Liver (tissue), 9 donors: ENCODE data around the gene TTC36. TPM values are rescaled to one million over a fixed set of nuclear protein-coding genes. Genes with fewer than 3 reads are reported as not detected.

Experiments
- DNase-seq: peaks from one replicate; pipeline ENCODE4 v3.0.0-alpha.2; 2017; ENCODE audit warnings: low spot score
- H3K27ac ChIP-seq, 2 donors: one replicate each; pipeline ENCODE4 v1.7.0; 2013; ENCODE audit warnings: inconsistent platforms in 2 of 2, low read length in 2 of 2, control low read depth in 1 of 2, low read depth in 1 of 2, mild to moderate bottlenecking in 1 of 2
- H3K27me3 ChIP-seq, 4 donors: one replicate each; pipeline versions ENCODE4 v1.6.1 to v1.7.0; 2013; ENCODE audit warnings: low read length in 3 of 4, inconsistent platforms in 1 of 4, mild to moderate bottlenecking in 1 of 4, moderate library complexity in 1 of 4; ENCODE audit not compliant: control insufficient read depth in 4 of 4, insufficient read depth in 4 of 4
- H3K36me3 ChIP-seq, 4 donors: one replicate each; pipeline versions ENCODE4 v1.6.1 to v1.7.0; 2013; ENCODE audit warnings: low read length in 3 of 4, mild to moderate bottlenecking in 3 of 4, low read depth in 1 of 4, moderate library complexity in 1 of 4; ENCODE audit not compliant: control insufficient read depth in 4 of 4, insufficient read depth in 3 of 4
- H3K4me1 ChIP-seq, 4 donors: one replicate each; pipeline versions ENCODE4 v1.6.1 to v1.7.0; 2013; ENCODE audit warnings: low read length in 3 of 4, mild to moderate bottlenecking in 3 of 4, moderate library complexity in 1 of 4; ENCODE audit not compliant: control insufficient read depth in 4 of 4, insufficient read depth in 4 of 4
- H3K4me3 ChIP-seq, 3 donors: one replicate each; pipeline versions ENCODE4 v1.6.1 to v1.7.0; 2013; ENCODE audit warnings: low read length in 3 of 3, control low read depth in 1 of 3, low read depth in 1 of 3, mild to moderate bottlenecking in 1 of 3
- H3K9ac ChIP-seq, 2 donors: one replicate each; pipeline ENCODE4 v1.7.0; 2013; ENCODE audit warnings: low read length in 2 of 2, mild to moderate bottlenecking in 2 of 2, moderate library complexity in 2 of 2, control low read depth in 1 of 2, low read depth in 1 of 2
- H3K9me3 ChIP-seq, 4 donors: one replicate each; pipeline versions ENCODE4 v1.6.1 to v1.7.0; 2013; ENCODE audit warnings: low read length in 3 of 4; ENCODE audit not compliant: control insufficient read depth in 4 of 4
- EGR1 ChIP-seq, 2 donors: IDR thresholded peaks; 2 replicates each; pipeline ENCODE4 v1.6.1; 2016 to 2018; ENCODE audit warnings: antibody characterized with exemption in 2 of 2, low read depth in 2 of 2
- FOXA1 ChIP-seq: IDR thresholded peaks from 2 replicates; pipeline ENCODE4 v1.6.1; 2016; ENCODE audit warnings: antibody characterized with exemption
- FOXA2 ChIP-seq: IDR thresholded peaks from 2 replicates; pipeline ENCODE4 v1.6.1; 2016; ENCODE audit warnings: antibody characterized with exemption
- GABPA ChIP-seq, 2 donors: IDR thresholded peaks in 1 of 2; conservative IDR thresholded peaks in 1 of 2; 2 replicates each; pipeline ENCODE4 v1.6.1; 2016; ENCODE audit warnings: antibody characterized with exemption in 2 of 2, mild to moderate bottlenecking in 1 of 2, moderate library complexity in 1 of 2
- HNF4A ChIP-seq, 2 donors: conservative IDR thresholded peaks; 2 replicates each; pipeline ENCODE4 v1.6.1; 2016; ENCODE audit warnings: antibody characterized with exemption in 2 of 2, mild to moderate bottlenecking in 2 of 2
- HNF4G ChIP-seq: IDR thresholded peaks from 2 replicates; pipeline ENCODE4 v1.6.1; 2016; ENCODE audit warnings: antibody characterized with exemption
- JUND ChIP-seq, 2 donors: IDR thresholded peaks; 2 replicates each; pipeline ENCODE4 v1.6.1; 2016; ENCODE audit warnings: antibody characterized with exemption in 2 of 2
- RAD21 ChIP-seq, 2 donors: IDR thresholded peaks; 2 replicates each; pipeline ENCODE4 v1.6.1; 2016; ENCODE audit warnings: antibody characterized with exemption in 2 of 2, mild to moderate bottlenecking in 2 of 2
- RXRA ChIP-seq, 2 donors: IDR thresholded peaks; 2 replicates each; pipeline ENCODE4 v1.6.1; 2017 to 2018; ENCODE audit warnings: antibody characterized with exemption in 2 of 2, mild to moderate bottlenecking in 1 of 2
- SP1 ChIP-seq: IDR thresholded peaks from 2 replicates; pipeline ENCODE4 v1.6.1; 2018; ENCODE audit warnings: antibody characterized with exemption, mild to moderate bottlenecking
- TAF1 ChIP-seq: conservative IDR thresholded peaks from 2 replicates; pipeline ENCODE4 v1.6.1; 2016; ENCODE audit warnings: antibody characterized with exemption, mild to moderate bottlenecking
- YY1 ChIP-seq: IDR thresholded peaks from 2 replicates; pipeline ENCODE4 v1.6.1; 2016; ENCODE audit warnings: antibody characterized with exemption, mild to moderate bottlenecking
- WGBS: extraction: QIAGEN DNeasy Blood & Tissue Kit; methylation state at CpG from one replicate; pipeline ENCODE4 v1.1.7; 2013; 5-methylcytosine and 5-hydroxymethylcytosine counted together
- polyA plus RNA-seq, 2 donors: library from polyadenylated mRNA; stranded (reverse) in 1 of 2; unstranded in 1 of 2; fragments of 200-250 nt in 1 of 2; fragments of >200 nt in 1 of 2; fragmentation: Nextera tagmentation in 1 of 2; extraction: Ambion mirVana in 1 of 2; gene quantifications; one replicate each; pipeline versions ENCODE4 v1.2.1 to v1.2.3, GENCODE V29; 2013 to 2015
- total RNA-seq, 2 donors: library from RNA; depleted of rRNA; stranded (reverse); fragments of >200 nt; gene quantifications; one replicate each; pipeline ENCODE4 v1.2.3, GENCODE V29; 2014
- TF ChIP-seq, protein P1 (sequence below): IDR thresholded peaks from 2 replicates; pipeline ENCODE4 v1.6.1; 2016; ENCODE audit warnings: antibody characterized with exemption
- TF ChIP-seq, protein P2 (sequence below): IDR thresholded peaks from 2 replicates; pipeline ENCODE4 v1.6.1; 2016; ENCODE audit warnings: antibody characterized with exemption
- TF ChIP-seq, protein P3 (sequence below): IDR thresholded peaks from 2 replicates; pipeline ENCODE4 v1.6.1; 2016; ENCODE audit warnings: antibody characterized with exemption, mild to moderate bottlenecking
- TF ChIP-seq, protein P4 (sequence below): IDR thresholded peaks from 2 replicates; pipeline ENCODE4 v1.6.1; 2016; ENCODE audit warnings: antibody characterized with exemption
- TF ChIP-seq, protein P5 (sequence below): fragments of 150-350 bp; IDR thresholded peaks from 2 replicates; pipeline ENCODE4 v1.5.1; 2017; ENCODE audit warnings: improper control_type of control experiment, low read depth, low read length; ENCODE audit not compliant: missing input control
- donor health status: healthy.
- donor health status: healthy.
- donor health status: healthy.
- donor health status: healthy.
- donor health status: healthy.

The TTC36 gene
- total and polyA plus RNA-seq, 4 donors = 2.0 to 66.1 (median 34.8) TPM

GRCh38 chr11:118544010-118544646, 16.9 kb downstream of the TTC36 start:
- no peak for DNase-seq
- Histone ChIP-seq H3K4me3 (no peak overlapping the region), H3K4me1 (peaks cover 1 to 30% (median 23%) of the 10 kb centered on the region in 4 donors), H3K36me3 (peaks cover 0 to 4% (median 0%) of the 10 kb centered on the region in 4 donors), H3K9me3 (no peaks in the 10 kb centered on the region), H3K27ac (peak overlapping the region; percentile 73 to 83), H3K27me3 (no peaks in the 10 kb centered on the region), H3K9ac (peak overlapping the region; percentile 60 to 72)
- 44% methylated on average over 8 of the region's 8 CpGs for WGBS
- TF ChIP-seq, protein P1, sequence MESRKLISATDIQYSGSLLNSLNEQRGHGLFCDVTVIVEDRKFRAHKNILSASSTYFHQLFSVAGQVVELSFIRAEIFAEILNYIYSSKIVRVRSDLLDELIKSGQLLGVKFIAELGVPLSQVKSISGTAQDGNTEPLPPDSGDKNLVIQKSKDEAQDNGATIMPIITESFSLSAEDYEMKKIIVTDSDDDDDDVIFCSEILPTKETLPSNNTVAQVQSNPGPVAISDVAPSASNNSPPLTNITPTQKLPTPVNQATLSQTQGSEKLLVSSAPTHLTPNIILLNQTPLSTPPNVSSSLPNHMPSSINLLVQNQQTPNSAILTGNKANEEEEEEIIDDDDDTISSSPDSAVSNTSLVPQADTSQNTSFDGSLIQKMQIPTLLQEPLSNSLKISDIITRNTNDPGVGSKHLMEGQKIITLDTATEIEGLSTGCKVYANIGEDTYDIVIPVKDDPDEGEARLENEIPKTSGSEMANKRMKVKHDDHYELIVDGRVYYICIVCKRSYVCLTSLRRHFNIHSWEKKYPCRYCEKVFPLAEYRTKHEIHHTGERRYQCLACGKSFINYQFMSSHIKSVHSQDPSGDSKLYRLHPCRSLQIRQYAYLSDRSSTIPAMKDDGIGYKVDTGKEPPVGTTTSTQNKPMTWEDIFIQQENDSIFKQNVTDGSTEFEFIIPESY = peak; percentile 9
- TF ChIP-seq RAD21 (IDR thresholded peaks at IDR 0.05) = peak in 1 of 2 donors; percentile 7
- TF ChIP-seq YY1 = peak; percentile 30
- TF ChIP-seq SP1 = no peak
- no peak for TF ChIP-seq HNF4G
- TF ChIP-seq GABPA (IDR thresholded peaks at IDR 0.05 in 1 of 2, conservative IDR thresholded peaks at IDR 0.05 in 1 of 2) = no peak
- TF ChIP-seq EGR1 (IDR thresholded peaks at IDR 0.05; ENCODE audit: low read depth in 2 of 2) = no peak
- TF ChIP-seq, protein P2, sequence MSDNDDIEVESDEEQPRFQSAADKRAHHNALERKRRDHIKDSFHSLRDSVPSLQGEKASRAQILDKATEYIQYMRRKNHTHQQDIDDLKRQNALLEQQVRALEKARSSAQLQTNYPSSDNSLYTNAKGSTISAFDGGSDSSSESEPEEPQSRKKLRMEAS = no peak
- peak; percentile 40 to 71 for TF ChIP-seq RXRA (IDR thresholded peaks at IDR 0.05)
- TF ChIP-seq FOXA2 = no peak
- TF ChIP-seq FOXA1 = no peak
- TF ChIP-seq JUND (IDR thresholded peaks at IDR 0.05) = peak in 1 of 2 donors; percentile 15
- TF ChIP-seq, protein P3, sequence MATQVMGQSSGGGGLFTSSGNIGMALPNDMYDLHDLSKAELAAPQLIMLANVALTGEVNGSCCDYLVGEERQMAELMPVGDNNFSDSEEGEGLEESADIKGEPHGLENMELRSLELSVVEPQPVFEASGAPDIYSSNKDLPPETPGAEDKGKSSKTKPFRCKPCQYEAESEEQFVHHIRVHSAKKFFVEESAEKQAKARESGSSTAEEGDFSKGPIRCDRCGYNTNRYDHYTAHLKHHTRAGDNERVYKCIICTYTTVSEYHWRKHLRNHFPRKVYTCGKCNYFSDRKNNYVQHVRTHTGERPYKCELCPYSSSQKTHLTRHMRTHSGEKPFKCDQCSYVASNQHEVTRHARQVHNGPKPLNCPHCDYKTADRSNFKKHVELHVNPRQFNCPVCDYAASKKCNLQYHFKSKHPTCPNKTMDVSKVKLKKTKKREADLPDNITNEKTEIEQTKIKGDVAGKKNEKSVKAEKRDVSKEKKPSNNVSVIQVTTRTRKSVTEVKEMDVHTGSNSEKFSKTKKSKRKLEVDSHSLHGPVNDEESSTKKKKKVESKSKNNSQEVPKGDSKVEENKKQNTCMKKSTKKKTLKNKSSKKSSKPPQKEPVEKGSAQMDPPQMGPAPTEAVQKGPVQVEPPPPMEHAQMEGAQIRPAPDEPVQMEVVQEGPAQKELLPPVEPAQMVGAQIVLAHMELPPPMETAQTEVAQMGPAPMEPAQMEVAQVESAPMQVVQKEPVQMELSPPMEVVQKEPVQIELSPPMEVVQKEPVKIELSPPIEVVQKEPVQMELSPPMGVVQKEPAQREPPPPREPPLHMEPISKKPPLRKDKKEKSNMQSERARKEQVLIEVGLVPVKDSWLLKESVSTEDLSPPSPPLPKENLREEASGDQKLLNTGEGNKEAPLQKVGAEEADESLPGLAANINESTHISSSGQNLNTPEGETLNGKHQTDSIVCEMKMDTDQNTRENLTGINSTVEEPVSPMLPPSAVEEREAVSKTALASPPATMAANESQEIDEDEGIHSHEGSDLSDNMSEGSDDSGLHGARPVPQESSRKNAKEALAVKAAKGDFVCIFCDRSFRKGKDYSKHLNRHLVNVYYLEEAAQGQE = no peak
- TF ChIP-seq, protein P4, sequence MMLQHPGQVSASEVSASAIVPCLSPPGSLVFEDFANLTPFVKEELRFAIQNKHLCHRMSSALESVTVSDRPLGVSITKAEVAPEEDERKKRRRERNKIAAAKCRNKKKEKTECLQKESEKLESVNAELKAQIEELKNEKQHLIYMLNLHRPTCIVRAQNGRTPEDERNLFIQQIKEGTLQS = no peak
- peak in 1 of 2 donors; percentile 14 for TF ChIP-seq HNF4A (conservative IDR thresholded peaks at IDR 0.05)
- TF ChIP-seq, protein P5, sequence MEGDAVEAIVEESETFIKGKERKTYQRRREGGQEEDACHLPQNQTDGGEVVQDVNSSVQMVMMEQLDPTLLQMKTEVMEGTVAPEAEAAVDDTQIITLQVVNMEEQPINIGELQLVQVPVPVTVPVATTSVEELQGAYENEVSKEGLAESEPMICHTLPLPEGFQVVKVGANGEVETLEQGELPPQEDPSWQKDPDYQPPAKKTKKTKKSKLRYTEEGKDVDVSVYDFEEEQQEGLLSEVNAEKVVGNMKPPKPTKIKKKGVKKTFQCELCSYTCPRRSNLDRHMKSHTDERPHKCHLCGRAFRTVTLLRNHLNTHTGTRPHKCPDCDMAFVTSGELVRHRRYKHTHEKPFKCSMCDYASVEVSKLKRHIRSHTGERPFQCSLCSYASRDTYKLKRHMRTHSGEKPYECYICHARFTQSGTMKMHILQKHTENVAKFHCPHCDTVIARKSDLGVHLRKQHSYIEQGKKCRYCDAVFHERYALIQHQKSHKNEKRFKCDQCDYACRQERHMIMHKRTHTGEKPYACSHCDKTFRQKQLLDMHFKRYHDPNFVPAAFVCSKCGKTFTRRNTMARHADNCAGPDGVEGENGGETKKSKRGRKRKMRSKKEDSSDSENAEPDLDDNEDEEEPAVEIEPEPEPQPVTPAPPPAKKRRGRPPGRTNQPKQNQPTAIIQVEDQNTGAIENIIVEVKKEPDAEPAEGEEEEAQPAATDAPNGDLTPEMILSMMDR = no peak
- peak; percentile 28 for TF ChIP-seq TAF1
